Measurements from ENCODE around the gene RCC1. TPM values are rescaled to one million over a fixed set of nuclear protein-coding genes. Genes with fewer than 3 reads are reported as not detected.

RCC1 gene
- polyA plus RNA-seq, 1 of the 3 experiments (the other 2 are of a cell fraction), result 61.0 TPM

- TF ChIP-seq GATA2 (CRISPR knock-in tag; IDR thresholded peaks at IDR 0.05), result no peak
- TF ChIP-seq MXI1 (IDR thresholded peaks at IDR 0.05; ENCODE audit: low read depth, low read length), result peak; percentile 84; the same call in 1 of the 2 replicates
- peak; percentile 83 for TF ChIP-seq MAX (IDR thresholded peaks at IDR 0.05; ENCODE audit: low read depth)
- TF ChIP-seq TCF12 (IDR thresholded peaks at IDR 0.05), result peak; percentile 22; the same call in 1 of the 2 replicates
- no peak for TF ChIP-seq RAD21 (IDR thresholded peaks at IDR 0.05; ENCODE audit: low read length)
- peak; percentile 74 for TF ChIP-seq NRF1 (IDR thresholded peaks at IDR 0.05; ENCODE audit: low read depth, low read length)
- no peak for TF ChIP-seq TEAD4 (IDR thresholded peaks at IDR 0.05; ENCODE audit: borderline replicate concordance, insufficient read depth)
- TF ChIP-seq RCOR1 (IDR thresholded peaks at IDR 0.05; ENCODE audit: low read length), result 0 out of 2 replicates have a peak, but pooled peaks have one; percentile 29
- TF ChIP-seq ELF1 (IDR thresholded peaks at IDR 0.05), result peak; percentile 90
- TF ChIP-seq CTCF (IDR thresholded peaks at IDR 0.05), result no peak
- TF ChIP-seq MEF2A (IDR thresholded peaks at IDR 0.05; ENCODE audit: borderline replicate concordance, low read depth), result no peak
- TF ChIP-seq CHD2 (IDR thresholded peaks at IDR 0.05; ENCODE audit: low read length, partially characterized antibody), result peak; percentile 100
Measured at GRCh38 chr1:28505406-28506187, at the start of gene RCC1 (continued).

GRCh38 chr1:28456078-28456477, 49.8 kb upstream of the RCC1 start:
- Histone ChIP-seq H3K79me2 (ENCODE audit: insufficient read depth) (peaks cover 56% of the 10 kb centered on the region), H2AFZ (ENCODE audit: low read depth) (0 out of 2 replicates have a peak overlapping the region, but pooled peaks have one; percentile 24), H3K9ac (peak overlapping the region; percentile 11; the same call in 1 of the 2 replicates), H3K9me3 (no peaks in the 10 kb centered on the region), H3K4me3 (ENCODE audit: low read depth in 2 of 2, low read length in 1 of 2) (no peak overlapping the region), H3F3A (replicated peaks; ENCODE audit: insufficient read depth) (peaks cover 31% of the 10 kb centered on the region), H3K4me1 (ENCODE audit: control insufficient read depth in 1 of 2, insufficient read depth in 2 of 2, low read depth in 1 of 2, low read length in 1 of 2) (peaks cover 3 to 24% of the 10 kb centered on the region in 2 experiments), H3K9me2 (no peaks in the 10 kb centered on the region), H4K20me1 (ENCODE audit: insufficient read depth) (no peaks in the 10 kb centered on the region), H3K27ac (ENCODE audit: low read depth in 2 of 2, low read length in 1 of 2) (peak overlapping the region in 1 of 2 experiments; percentile 71; a peak in 2 of 4 replicates), H3K4me2 (peak overlapping the region; percentile 42; the same call in 1 of the 2 replicates), H3K36me3 (replicated peaks in 1 of 2; ENCODE audit: control insufficient read depth in 1 of 2, insufficient read depth in 2 of 2, low read length in 1 of 2) (peaks cover 0 to 5% of the 10 kb centered on the region in 2 experiments), H3K27me3 (ENCODE audit: insufficient read depth) (no peaks in the 10 kb centered on the region)
- ChIA-PET POLR2A (interaction anchor here (0.6 kb wide), 2 partner anchors 52 to 125 kb away, joined by 3 to 5 read pairs; no protein-coding TSS in a partner anchor), CTCF (interaction anchor here (1.2 to 1.9 kb wide), 2 partner anchors 25 to 208 kb away, joined by 3 to 5 read pairs; no protein-coding TSS in a partner anchor)
- WGBS (ENCODE audit: low lambda C conversion rate), result 48% methylated on average over 5 of the region's 5 CpGs
- TF ChIP-seq NRF1 (IDR thresholded peaks at IDR 0.05; ENCODE audit: low read depth, low read length) (no peak), GATA2 (CRISPR knock-in tag; IDR thresholded peaks at IDR 0.05) (no peak), TCF12 (IDR thresholded peaks at IDR 0.05) (peak; percentile 20; the same call in 1 of the 2 replicates), USF1 (IDR thresholded peaks at IDR 0.05; ENCODE audit: borderline replicate concordance, low read depth) (peak; percentile 86), NFIC (IDR thresholded peaks at IDR 0.05; ENCODE audit: borderline replicate concordance) (no peak)
- no peak for DNase-seq

Measured in SK-N-SH (cell line).